Epithelial cell of esophagus (primary cell): ENCODE measurements around the gene CSF2RB.

Source experiments
- DNase-seq: peaks from one replicate; pipeline ENCODE4 v3.0.0; 2010; ENCODE audit warnings: low read depth
- H3K4me3 ChIP-seq: 2 replicates; pipeline ENCODE4 v1.5.1; 2011; ENCODE audit warnings: mild to moderate bottlenecking, low read length, control low read depth
- TF ChIP-seq, protein P1 (sequence below): IDR thresholded peaks from 2 replicates; pipeline ENCODE4 v1.5.1; 2011; ENCODE audit warnings: low read depth, mild to moderate bottlenecking, low read length, control low read depth, inconsistent platforms; ENCODE audit not compliant: insufficient read depth; ENCODE audit errors: missing control alignments

CSF2RB gene

DNA sequence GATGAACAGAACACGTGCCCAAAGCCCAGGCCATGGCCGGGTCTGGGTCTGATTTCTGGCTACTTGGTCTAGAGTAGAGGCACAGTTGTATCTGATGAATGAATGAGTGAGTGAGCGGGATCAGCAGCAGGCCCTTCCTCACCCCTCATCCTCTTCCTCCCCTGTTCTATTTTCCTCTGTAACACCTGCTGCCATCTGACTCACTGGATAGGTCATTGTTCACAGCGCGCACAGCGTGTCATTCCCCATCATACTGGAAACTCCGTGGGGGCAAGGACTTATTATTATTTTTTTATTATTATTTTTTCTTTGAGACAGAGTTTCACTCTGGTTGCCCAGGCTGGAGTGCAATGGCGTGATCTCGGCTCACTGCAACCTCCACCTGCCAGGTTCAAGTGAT is 38.7 kb upstream of the CSF2RB start:
- DNase-seq, result no peak
- TF ChIP-seq, protein P1, sequence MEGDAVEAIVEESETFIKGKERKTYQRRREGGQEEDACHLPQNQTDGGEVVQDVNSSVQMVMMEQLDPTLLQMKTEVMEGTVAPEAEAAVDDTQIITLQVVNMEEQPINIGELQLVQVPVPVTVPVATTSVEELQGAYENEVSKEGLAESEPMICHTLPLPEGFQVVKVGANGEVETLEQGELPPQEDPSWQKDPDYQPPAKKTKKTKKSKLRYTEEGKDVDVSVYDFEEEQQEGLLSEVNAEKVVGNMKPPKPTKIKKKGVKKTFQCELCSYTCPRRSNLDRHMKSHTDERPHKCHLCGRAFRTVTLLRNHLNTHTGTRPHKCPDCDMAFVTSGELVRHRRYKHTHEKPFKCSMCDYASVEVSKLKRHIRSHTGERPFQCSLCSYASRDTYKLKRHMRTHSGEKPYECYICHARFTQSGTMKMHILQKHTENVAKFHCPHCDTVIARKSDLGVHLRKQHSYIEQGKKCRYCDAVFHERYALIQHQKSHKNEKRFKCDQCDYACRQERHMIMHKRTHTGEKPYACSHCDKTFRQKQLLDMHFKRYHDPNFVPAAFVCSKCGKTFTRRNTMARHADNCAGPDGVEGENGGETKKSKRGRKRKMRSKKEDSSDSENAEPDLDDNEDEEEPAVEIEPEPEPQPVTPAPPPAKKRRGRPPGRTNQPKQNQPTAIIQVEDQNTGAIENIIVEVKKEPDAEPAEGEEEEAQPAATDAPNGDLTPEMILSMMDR, result no peak
- H3K4me3 ChIP-seq, result no peak overlapping the region

GRCh38 chr22:36875741-36876140 is 37.7 kb upstream of the CSF2RB start:
- TF ChIP-seq, protein P1, result no peak
- DNase-seq, result no peak
- no peak overlapping the region for H3K4me3 ChIP-seq

GRCh38 chr22:36879775-36880174 is 33.7 kb upstream of the CSF2RB start:
- H3K4me3 ChIP-seq, result no peak overlapping the region
- TF ChIP-seq, protein P1, result no peak
- no peak for DNase-seq

DNA sequence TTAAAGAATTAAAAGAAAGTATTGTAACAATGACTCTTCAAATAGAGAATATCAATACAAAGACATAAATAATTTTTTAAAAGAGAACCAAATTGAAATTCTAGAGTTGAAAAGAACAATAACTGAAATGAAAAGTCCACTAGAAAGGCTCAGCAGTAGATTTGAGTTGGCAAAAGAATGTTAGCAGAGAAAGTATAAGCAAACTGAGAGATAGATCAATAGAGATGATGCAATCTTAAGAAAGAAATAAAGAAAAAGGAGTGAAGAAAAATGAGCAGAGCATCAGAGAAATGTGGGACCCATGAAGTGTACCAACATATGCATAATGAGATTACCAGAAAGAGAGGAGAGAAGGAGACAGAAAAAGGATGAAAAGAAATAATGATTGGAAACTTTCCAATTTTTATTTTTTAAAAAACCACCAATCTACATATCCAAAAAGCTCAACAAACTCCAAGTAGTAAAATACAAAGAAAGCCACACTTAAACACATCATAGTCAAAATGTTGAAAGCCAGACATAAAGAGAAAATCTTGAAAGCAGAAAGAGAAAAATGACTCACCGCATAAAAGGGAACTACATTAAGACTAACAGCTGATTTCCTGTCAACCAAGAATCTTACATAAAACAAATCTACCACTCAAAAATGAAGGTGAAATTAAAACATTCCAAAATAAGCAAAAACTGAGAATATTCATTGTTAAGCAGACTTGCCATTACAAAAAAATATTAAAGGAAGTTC is 31.8 kb upstream of the CSF2RB start:
- H3K4me3 ChIP-seq, result no peak overlapping the region
- DNase-seq, result no peak
- TF ChIP-seq, protein P1, result no peak

DNA sequence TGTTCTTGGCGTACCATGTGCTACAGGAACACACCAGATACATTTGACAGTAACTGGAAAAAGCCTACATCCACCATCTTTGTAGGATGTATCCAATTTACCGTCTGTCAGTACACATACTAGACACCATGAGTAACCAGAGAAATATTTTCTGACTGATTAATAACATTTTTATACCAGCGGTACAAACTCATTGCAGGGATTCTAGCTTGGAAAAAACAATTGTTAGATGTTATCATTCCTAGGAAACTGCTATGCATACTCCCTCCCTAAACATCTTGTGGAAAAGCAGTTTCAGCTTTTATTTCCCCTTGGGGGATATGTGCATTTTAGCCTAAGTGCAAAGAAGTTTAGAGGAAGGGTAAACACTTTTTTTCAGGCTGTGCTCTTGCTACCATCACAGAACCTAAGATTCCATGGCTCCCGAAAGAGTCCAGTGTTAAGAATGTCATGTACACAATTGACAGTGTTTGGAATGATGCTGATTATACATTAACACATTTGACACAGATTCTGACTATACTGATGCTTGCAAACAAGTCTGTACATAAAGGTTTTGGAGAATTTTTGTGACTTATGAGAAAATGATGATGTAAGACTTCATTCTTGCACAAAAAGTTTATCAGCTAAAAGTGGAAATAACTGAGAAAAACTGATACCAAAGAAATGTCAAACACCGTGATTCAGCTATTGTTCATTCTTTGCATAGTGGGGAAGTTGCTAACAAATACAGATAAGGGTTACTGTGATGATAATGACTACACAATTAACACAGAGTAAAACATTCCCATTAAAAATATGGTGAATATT is 28.9 kb upstream of the CSF2RB start:
- no peak overlapping the region for H3K4me3 ChIP-seq
- no peak for DNase-seq
- TF ChIP-seq, protein P1, result no peak

DNA sequence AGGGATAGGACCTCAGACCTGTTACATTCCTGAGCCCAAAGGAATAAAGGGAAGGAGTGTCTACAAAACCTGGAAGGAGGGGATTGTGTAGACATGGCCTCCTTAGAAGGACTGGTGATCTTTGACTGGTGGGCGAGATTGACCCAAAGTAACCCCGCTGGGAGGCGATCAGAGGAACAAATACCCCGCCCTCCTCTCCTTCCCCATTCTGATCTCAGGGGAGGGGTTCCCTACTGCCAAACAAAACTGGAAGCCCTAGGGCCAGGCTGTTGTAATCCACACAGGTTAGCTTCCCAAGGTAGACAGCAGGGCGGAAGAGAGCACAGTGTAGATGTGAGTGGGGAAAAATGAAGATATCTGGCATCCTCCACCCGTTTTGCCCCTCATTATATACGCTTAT is 28.0 kb upstream of the CSF2RB start:
- DNase-seq, result no peak

More for the DNA sequence above, 28.0 kb upstream of the CSF2RB start:
- TF ChIP-seq, protein P1, result no peak
- no peak overlapping the region for H3K4me3 ChIP-seq
